GM12864 (cell line): ENCODE data around the gene KLK6.

Experiments
- DNase-seq: peaks from one replicate; pipeline ENCODE4 v3.0.0-alpha.2; 2011; ENCODE audit warnings: low read depth
- H3K4me3 ChIP-seq: 2 replicates; pipeline ENCODE4 v1.5.1; 2011; ENCODE audit warnings: mild to moderate bottlenecking, low read depth, low read length, control low read depth
- CTCF ChIP-seq: IDR thresholded peaks from 2 replicates; pipeline ENCODE4 v1.5.1; 2011; ENCODE audit warnings: low read depth, mild to moderate bottlenecking, moderate library complexity, low read length, control low read depth, inconsistent platforms; ENCODE audit errors: missing control alignments

Gene KLK6

DNA sequence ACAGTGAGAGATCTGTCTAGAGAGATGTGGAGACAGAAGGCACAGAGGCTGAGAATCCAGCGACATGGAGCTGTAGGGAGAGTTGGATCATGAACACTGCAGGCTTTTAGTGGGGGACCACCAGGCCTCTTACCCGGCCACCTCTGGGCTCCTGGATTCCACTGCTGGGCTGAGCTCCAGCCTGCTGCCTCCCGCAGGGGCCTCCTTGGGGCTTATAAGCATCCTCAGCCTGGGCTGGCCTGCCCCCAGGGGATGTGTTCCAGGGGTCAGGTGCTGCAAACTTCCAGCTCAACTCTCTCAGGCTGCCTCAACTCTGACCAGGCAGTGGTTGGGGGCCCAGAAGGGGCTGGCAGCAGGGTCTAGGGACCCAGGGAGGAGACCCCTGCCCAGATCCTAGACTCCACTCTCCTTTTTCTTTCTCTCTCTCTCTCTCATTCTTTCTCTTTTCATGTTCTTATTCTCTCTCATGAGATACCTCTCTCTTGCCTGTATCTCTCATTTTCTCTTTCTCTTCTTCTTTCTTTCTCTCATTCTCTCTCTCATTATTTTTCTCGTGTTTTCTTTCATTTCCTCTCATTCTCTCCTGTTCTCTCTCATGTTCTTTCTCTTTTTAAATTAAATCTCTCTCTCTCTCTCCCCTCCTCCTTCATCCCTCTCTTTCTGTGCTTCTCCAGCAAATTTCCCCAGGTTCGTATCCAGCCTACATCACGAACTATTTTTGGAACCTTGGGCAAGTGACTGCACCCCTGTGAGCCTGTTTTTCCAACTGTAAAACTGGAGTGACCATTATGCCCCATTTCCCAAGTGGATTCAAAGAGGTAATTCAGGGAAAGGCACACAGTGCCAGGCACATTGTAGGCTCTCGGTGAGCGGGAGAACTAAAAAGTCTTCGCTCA lies 57.9 kb downstream of the KLK6 start, which contains the start of gene KLK4:
Gene KLK4, minus strand, starts transcription at position 190 of the 896 bp plus-strand sequence. CDS start 657 bp downstream, outside the sequence.
- H3K4me3 ChIP-seq = no peak within 1 kb of the TSS
- TF ChIP-seq CTCF = no peak
- DNase-seq = no peak

GRCh38 chr19:50910722-50911121 lies 58.7 kb downstream of the KLK6 start:
- no peak for DNase-seq
- no peak for TF ChIP-seq CTCF
- H3K4me3 ChIP-seq = no peak overlapping the region

GRCh38 chr19:50909240-50910070 lies 59.9 kb downstream of the KLK6 start:
- no peak for DNase-seq
- peak overlapping the region; percentile 25 for H3K4me3 ChIP-seq
- TF ChIP-seq CTCF = no peak
